ENCODE results near the gene SLC7A11.

DNA sequence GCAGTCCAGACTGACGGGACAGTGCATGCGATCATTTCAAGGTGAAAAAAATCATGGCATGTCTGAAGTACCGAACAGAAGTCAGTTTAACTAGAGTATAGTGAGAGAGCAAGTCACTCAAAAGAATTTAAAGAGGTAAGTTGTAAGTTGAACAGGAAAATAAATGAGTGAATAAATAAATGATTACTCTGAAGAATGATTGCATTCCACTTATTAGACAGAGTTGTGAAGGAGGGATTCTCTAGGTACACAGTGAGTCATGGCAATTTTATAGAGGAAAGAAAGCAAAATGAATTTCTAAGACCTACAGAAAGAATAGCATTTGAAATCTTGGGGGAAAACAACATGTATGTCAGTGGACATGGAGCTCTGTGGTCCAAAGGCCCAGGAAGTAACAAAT, 37.1 kb upstream of the SLC7A11 start:
- TF ChIP-seq, protein P1, sequence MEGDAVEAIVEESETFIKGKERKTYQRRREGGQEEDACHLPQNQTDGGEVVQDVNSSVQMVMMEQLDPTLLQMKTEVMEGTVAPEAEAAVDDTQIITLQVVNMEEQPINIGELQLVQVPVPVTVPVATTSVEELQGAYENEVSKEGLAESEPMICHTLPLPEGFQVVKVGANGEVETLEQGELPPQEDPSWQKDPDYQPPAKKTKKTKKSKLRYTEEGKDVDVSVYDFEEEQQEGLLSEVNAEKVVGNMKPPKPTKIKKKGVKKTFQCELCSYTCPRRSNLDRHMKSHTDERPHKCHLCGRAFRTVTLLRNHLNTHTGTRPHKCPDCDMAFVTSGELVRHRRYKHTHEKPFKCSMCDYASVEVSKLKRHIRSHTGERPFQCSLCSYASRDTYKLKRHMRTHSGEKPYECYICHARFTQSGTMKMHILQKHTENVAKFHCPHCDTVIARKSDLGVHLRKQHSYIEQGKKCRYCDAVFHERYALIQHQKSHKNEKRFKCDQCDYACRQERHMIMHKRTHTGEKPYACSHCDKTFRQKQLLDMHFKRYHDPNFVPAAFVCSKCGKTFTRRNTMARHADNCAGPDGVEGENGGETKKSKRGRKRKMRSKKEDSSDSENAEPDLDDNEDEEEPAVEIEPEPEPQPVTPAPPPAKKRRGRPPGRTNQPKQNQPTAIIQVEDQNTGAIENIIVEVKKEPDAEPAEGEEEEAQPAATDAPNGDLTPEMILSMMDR (conservative IDR thresholded peaks at IDR 0.05; ENCODE audit: low read depth, low read length) = no peak
- TF ChIP-seq EZH2 (IDR thresholded peaks at IDR 0.05; ENCODE audit: borderline replicate concordance, low read depth, low read length, poor library complexity, severe bottlenecking) = no peak

Measured in A673 (cell line).